IPS-18a (cell line): ENCODE data around the gene SMOC1.

Experiments used
- H3K27ac ChIP-seq: one replicate; pipeline ENCODE4 v1.5.1; 2013; ENCODE audit warnings: low read length
- H3K27me3 ChIP-seq: one replicate; pipeline ENCODE4 v1.6.1; 2013; ENCODE audit warnings: mild to moderate bottlenecking, low read length; ENCODE audit not compliant: control insufficient read depth, insufficient read depth
- H3K36me3 ChIP-seq: one replicate; pipeline ENCODE4 v1.6.1; 2013; ENCODE audit warnings: low read depth, low read length; ENCODE audit not compliant: control insufficient read depth
- H3K4me1 ChIP-seq: one replicate; pipeline ENCODE4 v1.6.1; 2013; ENCODE audit warnings: low read depth, low read length; ENCODE audit not compliant: control insufficient read depth
- H3K4me3 ChIP-seq: one replicate; pipeline ENCODE4 v1.5.1; 2013; ENCODE audit warnings: low read length
- H3K9ac ChIP-seq: one replicate; pipeline ENCODE4 v1.6.1; 2013; ENCODE audit warnings: mild to moderate bottlenecking, low read length, moderate library complexity
- H3K9me3 ChIP-seq: one replicate; pipeline ENCODE4 v1.6.1; 2013; ENCODE audit warnings: low read depth, low read length; ENCODE audit not compliant: control insufficient read depth

The SMOC1 gene

DNA sequence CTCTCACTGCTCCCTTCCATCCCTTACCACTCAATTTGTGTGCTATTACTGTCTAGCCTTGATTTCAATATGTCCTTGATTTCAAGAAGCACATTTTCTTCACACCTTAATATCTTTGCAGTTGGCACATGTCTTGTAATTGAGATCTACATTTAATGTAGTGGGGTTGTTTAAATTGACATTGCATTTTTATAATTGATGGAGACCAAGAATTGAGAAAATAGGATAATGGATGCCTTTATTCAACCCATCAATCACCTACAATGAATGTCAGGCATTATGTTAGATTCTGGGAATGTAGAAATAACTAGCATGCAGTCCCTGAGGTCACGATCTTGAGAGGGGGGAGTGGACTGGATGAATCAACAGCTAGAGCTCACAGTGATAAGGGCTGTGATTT lies 94.6 kb downstream of the SMOC1 start:
- Histone ChIP-seq H3K9ac (no peak overlapping the region), H3K27me3 (no peaks in the 10 kb centered on the region), H3K36me3 (no peaks in the 10 kb centered on the region), H3K9me3 (no peaks in the 10 kb centered on the region), H3K27ac (no peak overlapping the region), H3K4me1 (no peaks in the 10 kb centered on the region), H3K4me3 (no peak overlapping the region)

DNA sequence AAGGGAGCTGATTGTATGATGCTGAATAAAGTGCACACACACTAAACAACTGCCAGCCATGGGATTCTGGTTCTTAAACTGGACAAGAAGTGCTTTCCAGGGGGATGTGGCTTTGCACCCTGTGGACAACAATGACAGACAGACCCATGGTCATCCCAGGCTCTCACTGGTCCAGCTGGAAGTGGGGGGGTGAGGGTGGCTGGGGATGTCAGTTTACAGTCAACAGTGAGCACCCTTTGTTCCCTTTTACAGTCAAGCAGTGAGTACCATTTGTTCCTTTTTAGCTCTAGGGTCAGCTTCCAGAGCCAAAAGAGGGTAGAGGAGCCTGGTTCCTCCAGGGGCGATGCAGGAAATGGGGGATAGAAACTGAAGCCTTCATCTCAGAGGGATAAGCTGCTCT lies 100.7 kb downstream of the SMOC1 start:
- H3K4me3 ChIP-seq = no peak overlapping the region
- peaks cover 12% of the 10 kb centered on the region for H3K4me1 ChIP-seq
- H3K9me3 ChIP-seq = no peaks in the 10 kb centered on the region
- no peaks in the 10 kb centered on the region for H3K36me3 ChIP-seq
- H3K9ac ChIP-seq = no peak overlapping the region
- no peaks in the 10 kb centered on the region for H3K27me3 ChIP-seq
- H3K27ac ChIP-seq = no peak overlapping the region

- no peak overlapping the region for H3K4me3 ChIP-seq
- no peak overlapping the region for H3K9ac ChIP-seq
- no peaks in the 10 kb centered on the region for H3K27me3 ChIP-seq
- H3K36me3 ChIP-seq = no peaks in the 10 kb centered on the region
- no peak overlapping the region for H3K27ac ChIP-seq
- no peaks in the 10 kb centered on the region for H3K9me3 ChIP-seq
- H3K4me1 ChIP-seq = peaks cover 12% of the 10 kb centered on the region
Observed at GRCh38 chr14:69980457-69981425, 101.5 kb downstream of the SMOC1 start.

- H3K9me3 ChIP-seq = no peaks in the 10 kb centered on the region
- H3K27me3 ChIP-seq = no peaks in the 10 kb centered on the region
- peaks cover 19% of the 10 kb centered on the region for H3K4me1 ChIP-seq
- no peak overlapping the region for H3K9ac ChIP-seq
- H3K36me3 ChIP-seq = no peaks in the 10 kb centered on the region
- no peak overlapping the region for H3K27ac ChIP-seq
- no peak overlapping the region for H3K4me3 ChIP-seq
Observed at GRCh38 chr14:69982220-69982839, 103.1 kb downstream of the SMOC1 start.

GRCh38 chr14:69982886-69983285 lies 103.7 kb downstream of the SMOC1 start:
- H3K36me3 ChIP-seq = no peaks in the 10 kb centered on the region
- H3K4me1 ChIP-seq = peaks cover 23% of the 10 kb centered on the region
- H3K4me3 ChIP-seq = no peak overlapping the region
- no peaks in the 10 kb centered on the region for H3K27me3 ChIP-seq
- H3K27ac ChIP-seq = no peak overlapping the region
- no peaks in the 10 kb centered on the region for H3K9me3 ChIP-seq
- no peak overlapping the region for H3K9ac ChIP-seq

DNA sequence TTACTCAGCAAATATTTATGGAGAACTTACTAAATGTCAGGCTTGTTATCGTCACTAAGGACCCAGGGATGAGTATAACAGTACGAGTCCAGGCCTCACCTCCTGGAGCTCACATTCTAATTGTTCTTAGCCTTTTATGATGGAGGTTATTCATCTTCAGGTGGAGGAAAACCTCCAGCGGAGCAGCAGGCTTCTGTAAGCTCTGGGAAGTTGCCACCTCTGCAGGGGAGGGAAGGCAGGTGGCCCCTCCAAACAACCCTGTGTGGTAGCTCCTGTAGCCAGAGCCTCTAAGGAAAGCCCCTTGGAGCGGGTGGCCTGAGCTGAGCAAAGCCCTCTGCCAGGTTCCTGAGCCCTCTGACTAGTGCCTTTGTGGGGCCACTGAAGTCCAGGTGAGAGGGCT lies 104.1 kb downstream of the SMOC1 start:
- Histone ChIP-seq H3K36me3 (no peaks in the 10 kb centered on the region), H3K27me3 (no peaks in the 10 kb centered on the region)

GRCh38 chr14:69985463-69985862 lies 106.2 kb downstream of the SMOC1 start:
- Histone ChIP-seq H3K36me3 (no peaks in the 10 kb centered on the region), H3K27me3 (no peaks in the 10 kb centered on the region), H3K4me1 (peaks cover 30% of the 10 kb centered on the region), H3K9me3 (no peaks in the 10 kb centered on the region), H3K9ac (no peak overlapping the region), H3K27ac (no peak overlapping the region), H3K4me3 (no peak overlapping the region)

More for the DNA sequence above, 104.1 kb downstream of the SMOC1 start:
- H3K27ac ChIP-seq = no peak overlapping the region
- H3K4me3 ChIP-seq = no peak overlapping the region
- H3K9ac ChIP-seq = no peak overlapping the region
- no peaks in the 10 kb centered on the region for H3K9me3 ChIP-seq
- H3K4me1 ChIP-seq = peaks cover 27% of the 10 kb centered on the region

- no peaks in the 10 kb centered on the region for H3K27me3 ChIP-seq
- H3K9me3 ChIP-seq = no peaks in the 10 kb centered on the region
- no peaks in the 10 kb centered on the region for H3K36me3 ChIP-seq
- no peak overlapping the region for H3K27ac ChIP-seq
- peaks cover 30% of the 10 kb centered on the region for H3K4me1 ChIP-seq
- H3K9ac ChIP-seq = no peak overlapping the region
- H3K4me3 ChIP-seq = no peak overlapping the region
Observed at GRCh38 chr14:69986336-69986735, 107.1 kb downstream of the SMOC1 start.

GRCh38 chr14:69987406-69988121 lies 108.3 kb downstream of the SMOC1 start:
- H3K36me3 ChIP-seq = no peaks in the 10 kb centered on the region
- no peak overlapping the region for H3K9ac ChIP-seq
- no peak overlapping the region for H3K4me3 ChIP-seq
- no peaks in the 10 kb centered on the region for H3K9me3 ChIP-seq
- H3K4me1 ChIP-seq = peaks cover 30% of the 10 kb centered on the region
- no peaks in the 10 kb centered on the region for H3K27me3 ChIP-seq
- no peak overlapping the region for H3K27ac ChIP-seq

GRCh38 chr14:69988979-69989378 lies 109.8 kb downstream of the SMOC1 start:
- Histone ChIP-seq H3K4me3 (no peak overlapping the region), H3K36me3 (no peaks in the 10 kb centered on the region), H3K9me3 (no peaks in the 10 kb centered on the region), H3K9ac (no peak overlapping the region), H3K4me1 (peaks cover 18% of the 10 kb centered on the region), H3K27me3 (no peaks in the 10 kb centered on the region), H3K27ac (no peak overlapping the region)

GRCh38 chr14:69989622-69990021 lies 110.4 kb downstream of the SMOC1 start:
- Histone ChIP-seq H3K9me3 (no peaks in the 10 kb centered on the region), H3K4me3 (no peak overlapping the region), H3K9ac (no peak overlapping the region), H3K27ac (no peak overlapping the region), H3K27me3 (no peaks in the 10 kb centered on the region), H3K36me3 (no peaks in the 10 kb centered on the region), H3K4me1 (peaks cover 18% of the 10 kb centered on the region)
